Tongue (tissue), 2 donors: ENCODE measurements around the gene CCNF. TPM values are rescaled to one million over a fixed set of nuclear protein-coding genes. Genes with fewer than 3 reads are reported as not detected.
"Not testable (repeated sequence)": the region's sequence is repeated elsewhere in the genome, so short reads cannot be mapped to it uniquely, and the experiment has no call there.

Source experiments
- DNase-seq: peaks from one replicate; pipeline ENCODE4 v3.0.0-alpha.2; 2015
- total RNA-seq: library from RNA; depleted of rRNA; stranded (reverse); fragments of >200 nt; gene quantifications from one replicate; pipeline ENCODE4 v1.2.3, GENCODE V29; 2014

The CCNF gene, protein sequence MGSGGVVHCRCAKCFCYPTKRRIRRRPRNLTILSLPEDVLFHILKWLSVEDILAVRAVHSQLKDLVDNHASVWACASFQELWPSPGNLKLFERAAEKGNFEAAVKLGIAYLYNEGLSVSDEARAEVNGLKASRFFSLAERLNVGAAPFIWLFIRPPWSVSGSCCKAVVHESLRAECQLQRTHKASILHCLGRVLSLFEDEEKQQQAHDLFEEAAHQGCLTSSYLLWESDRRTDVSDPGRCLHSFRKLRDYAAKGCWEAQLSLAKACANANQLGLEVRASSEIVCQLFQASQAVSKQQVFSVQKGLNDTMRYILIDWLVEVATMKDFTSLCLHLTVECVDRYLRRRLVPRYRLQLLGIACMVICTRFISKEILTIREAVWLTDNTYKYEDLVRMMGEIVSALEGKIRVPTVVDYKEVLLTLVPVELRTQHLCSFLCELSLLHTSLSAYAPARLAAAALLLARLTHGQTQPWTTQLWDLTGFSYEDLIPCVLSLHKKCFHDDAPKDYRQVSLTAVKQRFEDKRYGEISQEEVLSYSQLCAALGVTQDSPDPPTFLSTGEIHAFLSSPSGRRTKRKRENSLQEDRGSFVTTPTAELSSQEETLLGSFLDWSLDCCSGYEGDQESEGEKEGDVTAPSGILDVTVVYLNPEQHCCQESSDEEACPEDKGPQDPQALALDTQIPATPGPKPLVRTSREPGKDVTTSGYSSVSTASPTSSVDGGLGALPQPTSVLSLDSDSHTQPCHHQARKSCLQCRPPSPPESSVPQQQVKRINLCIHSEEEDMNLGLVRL
- 9.3 TPM for total RNA-seq

DNA sequence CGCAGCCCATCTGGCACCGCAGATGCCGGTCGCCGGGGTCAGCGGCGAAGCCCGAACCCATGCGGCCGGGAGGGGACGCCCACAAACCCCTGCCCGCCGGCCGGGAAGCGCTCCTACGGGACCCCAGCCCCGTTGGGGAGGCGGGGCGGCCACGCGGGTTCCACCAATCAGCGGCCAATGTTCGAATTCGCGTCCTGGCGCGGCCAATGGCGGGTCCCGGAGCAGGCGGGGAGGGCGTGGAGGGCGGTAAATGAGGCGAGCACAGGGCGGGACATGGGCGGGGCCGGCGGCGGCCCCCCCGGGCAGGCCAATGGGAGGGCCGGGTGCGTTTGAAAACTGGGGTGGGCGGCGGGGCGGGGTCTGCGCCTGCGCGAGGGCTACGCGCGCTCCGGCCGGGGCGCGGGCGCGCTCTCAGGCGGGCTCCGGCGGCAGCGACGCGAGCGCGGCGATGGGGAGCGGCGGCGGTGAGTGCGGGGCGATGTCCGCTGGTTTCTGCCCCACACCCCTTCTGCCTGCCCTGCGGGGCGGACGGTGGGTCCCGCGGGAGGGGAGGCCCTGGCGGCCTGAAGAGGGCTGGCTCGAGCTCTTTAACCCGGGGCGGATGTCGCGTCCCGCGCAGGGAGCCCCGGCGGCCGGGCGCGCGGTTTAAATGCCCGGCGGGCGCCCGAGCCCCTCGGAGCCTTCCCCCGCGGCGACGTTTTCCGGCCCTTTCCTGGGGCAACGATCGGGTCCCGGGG lies at the start of gene CCNF:
Gene CCNF, plus strand, starts transcription at position 414 of the 737 bp plus-strand sequence. Its CDS starts 35 bp downstream, at position 449.
- peak; percentile 99 for DNase-seq

DNA sequence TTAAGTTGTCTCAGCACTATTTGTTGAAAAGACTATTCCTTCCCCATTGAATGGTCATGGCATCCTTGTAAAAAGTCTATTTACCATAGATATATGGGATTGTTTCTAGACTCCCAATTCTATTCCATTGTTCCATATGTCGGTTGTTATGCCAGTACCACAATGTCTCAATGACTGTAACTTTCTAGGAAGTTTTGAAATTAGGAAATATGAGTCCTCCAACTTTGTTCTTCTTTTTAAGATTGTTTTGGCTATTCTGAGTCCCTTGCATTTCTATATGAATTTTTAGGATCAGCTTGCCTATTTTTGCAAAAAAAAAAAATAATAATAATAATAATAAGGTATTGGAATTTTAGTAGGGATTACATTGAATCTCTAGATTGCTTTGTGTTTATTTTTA lies 45.7 kb upstream of the CCNF start:
- DNase-seq = no peak

DNA sequence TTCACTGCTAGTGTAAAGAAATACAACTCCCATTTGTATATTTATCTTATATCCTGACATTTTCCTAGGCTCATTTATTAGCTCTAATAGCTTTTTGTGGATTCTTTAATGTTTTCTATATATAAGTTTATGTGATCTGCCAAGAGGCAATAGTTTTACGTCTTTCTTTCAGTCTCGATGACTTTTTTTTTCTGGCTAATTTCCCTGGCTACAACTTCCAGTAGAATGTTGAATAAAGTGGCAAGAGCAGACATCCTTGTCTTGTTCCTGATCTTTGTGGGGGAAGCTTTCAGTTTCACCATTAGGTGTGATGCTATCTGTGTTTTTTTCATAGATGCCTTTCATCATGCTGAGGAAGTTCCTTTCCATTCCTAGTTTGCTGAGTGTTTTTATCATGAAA lies 44.8 kb upstream of the CCNF start:
- DNase-seq = no peak

DNA sequence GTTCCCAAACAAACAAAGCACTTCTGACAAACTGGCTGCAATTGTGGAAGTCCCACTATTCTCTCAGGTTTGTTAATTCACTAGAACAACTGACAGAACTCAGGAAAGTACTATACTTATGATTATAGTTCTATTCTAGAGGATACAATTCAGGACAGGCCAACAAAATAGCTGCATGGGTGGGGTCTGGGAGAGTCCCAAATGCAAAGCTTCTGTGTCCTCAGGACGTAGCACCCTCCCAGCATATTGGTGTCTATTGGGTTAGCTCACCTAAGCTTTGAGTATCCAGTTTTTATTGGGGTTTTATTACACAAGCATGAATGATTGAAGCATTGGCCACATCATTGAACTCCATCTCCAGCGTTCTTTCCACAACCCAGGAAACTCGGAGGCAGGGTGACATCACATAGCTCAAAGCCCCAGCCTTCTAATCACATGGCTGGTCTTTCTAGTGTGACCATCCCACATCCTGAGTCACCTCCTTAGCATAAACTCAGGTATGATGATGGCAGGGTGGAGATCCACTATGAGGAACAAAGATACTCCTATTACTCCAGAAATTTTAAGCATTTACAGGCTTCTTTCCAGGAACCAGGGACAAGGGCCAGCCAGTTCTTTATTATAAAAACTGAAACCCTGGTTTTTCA lies 43.9 kb upstream of the CCNF start:
- no peak for DNase-seq

DNA sequence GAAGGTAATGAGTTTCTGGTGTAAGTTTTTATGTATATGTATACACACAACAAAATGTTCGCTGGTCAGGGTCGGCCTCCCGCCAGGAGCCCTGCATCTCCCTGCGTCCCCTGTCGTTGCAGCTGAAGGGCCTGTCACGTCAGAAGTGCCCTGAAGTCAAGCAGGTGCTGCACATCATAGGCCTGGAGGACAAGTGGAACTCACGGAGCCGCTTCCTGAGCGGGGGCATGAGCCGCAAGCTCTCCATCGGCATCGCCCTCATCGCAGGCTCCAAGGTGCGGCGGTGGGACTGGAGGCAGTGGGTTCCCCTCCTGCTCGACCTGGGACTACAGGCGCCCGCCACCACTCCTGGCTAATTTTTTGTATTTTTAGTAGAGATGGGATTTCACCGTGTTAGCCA lies 43.3 kb upstream of the CCNF start:
- DNase-seq = not testable (repeated sequence)

DNA sequence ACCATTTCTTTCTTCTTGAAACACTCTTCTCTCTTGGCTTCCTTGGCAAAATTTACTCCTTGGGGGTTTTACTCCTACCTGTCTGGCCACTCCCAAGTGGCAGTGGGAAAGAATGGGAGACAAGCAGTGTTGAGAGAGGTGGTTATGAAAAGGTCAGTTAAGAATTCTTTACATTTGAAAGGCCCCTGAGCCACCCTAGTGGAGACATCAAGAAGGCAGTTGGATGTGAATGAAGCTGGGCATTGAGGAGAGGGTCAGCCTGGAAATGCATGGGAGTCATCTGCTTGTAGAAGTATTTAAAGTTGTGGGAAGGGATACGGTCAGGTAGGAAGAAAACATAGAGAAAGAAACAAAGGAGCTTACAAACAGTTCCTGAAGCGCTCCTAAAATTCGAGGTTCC lies 42.3 kb upstream of the CCNF start:
- DNase-seq = no peak

DNA sequence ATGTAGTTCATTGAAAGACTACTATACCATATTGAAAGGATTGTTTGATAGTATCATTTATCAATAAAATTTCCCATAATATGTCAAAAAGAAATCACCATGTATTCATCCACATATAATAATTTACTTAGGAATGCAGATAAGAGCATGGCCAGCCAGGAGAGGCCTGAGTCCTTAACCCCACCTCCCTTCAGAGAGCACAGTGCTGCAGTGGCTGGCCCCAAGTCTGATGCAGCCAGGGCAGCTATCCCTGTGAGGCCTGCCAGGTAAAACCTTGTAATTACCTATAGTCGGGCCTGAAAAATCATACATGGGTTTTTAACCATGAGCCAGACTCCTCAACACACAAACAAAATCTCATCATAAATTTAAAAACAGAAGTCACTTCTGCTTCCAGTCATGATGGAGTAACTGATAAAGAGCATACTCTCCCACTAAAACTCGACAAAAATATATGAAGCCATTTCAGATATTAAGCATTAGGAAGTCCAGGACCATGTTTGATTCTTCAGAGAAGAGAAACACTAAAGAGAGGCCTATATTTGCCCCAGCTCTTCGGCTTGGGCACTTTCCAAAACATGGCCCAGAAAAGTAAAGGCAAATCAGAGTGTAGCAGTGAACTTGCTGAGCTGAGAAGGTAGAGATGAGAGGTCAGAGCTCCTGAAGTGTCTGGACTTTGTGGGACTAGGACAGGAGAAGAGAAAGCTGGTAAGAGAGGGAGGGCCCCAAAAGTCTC lies 40.9 kb upstream of the CCNF start:
- DNase-seq = no peak

DNA sequence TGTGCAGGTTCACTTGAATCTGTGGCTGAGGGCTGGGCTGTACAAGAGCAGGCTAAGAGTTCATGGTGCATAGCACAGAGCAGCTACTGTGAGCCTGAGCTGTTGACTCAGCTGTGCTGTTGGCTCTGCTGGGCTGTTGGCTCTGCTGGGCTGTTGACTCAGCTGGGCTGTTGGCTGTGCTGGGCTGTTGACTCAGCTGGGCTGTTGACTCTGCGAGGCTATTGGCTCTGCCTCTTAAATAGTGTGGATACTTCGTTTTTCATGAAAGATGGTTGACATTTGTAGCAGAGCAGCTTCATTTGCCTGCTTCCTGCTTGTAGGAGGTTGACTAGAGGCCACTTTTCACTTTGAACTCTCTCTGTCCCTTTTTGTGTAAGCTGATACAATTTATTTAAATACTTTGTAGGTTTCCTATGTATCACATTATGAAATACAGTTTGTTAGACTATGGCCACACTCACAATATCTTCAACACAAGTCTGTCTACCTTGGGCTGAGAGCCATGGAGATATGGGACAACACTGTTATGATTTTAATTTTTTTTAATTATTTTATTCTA lies 40.3 kb upstream of the CCNF start:
- no peak for DNase-seq

DNA sequence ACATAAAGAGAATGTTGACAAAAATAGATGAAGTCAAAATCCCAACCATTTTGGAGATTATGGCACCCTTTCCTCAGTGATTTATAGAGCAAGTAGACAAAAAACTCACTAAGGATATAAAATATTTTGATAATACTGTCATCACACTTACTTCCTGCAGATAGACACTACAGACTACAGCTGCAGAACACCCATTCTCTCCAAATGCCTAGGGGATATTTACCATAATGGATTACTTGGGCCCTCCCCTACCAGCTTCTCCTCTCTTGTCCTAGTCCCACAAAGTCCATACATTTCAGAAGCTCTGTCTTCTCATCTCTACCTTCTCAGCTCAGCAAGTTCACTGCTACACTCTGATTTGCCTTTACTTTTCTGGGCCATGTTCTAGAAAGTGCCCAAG lies 37.2 kb upstream of the CCNF start:
- DNase-seq = no peak

DNA sequence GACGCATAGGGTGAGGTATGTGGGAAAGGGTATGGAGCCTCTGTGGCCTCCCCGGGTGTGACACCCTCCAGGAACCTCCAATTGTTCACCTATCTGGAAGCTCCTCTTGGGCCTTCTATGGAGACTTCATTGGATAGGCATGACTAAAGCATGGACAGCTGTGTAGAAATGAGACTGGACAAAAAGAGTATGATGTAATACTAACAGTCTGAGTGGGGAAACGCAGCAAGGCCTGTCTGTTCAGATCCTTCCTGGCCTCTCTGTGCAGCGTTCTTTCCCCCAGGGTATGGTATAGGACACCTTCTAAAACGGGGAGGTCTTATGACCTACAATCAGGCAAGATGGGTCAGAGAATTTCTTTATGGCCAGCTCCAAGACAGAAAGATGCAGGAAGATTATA lies 30.7 kb upstream of the CCNF start:
- DNase-seq = peak; percentile 4

DNA sequence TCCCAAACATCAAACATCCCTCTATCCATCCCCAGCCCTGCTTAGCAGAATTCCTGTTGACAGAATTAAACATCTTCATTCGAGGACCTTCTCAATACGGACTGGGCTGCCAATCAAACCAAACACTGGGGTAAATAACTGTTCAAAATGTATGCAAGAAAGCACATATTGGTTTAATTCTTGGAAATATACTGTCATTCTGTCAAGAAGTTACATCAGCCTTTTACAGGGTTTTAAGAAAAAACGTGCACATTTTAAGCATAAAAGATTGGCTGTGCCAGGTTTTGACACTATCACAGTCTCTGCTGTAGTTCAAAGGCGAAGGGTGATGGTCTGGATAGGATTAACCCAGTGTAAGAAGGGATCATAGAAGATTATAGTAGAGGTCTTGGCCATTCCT lies 25.1 kb upstream of the CCNF start:
- no peak for DNase-seq

DNA sequence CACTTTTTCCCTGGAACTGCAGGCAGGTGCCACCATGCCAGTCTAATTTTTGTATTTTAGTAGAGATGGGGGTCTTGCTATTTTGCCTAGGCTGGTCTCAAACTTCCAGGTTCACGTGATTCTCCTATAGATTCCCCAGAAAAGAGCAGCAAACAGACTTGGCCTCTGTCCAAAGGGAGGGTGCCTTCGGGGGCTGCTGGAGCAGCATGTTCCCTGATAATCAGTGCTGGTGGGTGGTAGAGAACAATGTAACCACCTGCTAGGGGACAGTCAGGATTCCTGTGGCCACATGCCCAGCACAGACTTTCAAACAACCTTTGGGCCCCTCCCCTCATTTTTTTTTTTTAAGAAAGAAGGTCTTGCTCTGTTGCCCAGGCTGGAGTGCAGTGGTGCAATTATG lies 14.2 kb upstream of the CCNF start:
- no peak for DNase-seq

DNA sequence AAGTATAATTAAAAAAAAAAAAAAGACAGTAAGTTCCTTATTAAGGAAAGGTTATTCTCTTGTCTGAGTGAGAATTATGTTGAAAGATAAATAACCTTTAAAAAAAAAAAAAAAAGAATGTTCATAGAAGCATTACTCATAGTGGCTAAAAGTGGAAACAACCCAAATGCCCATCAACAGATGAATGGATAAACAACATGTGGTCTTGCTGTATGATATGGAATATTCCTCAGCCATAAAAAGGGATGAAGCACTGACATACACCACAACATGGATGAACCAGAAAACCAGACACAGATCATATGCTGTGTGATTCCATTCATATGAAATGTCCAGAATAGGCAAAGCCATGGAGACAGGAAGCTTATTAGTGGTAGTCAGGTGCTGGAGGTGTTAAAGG lies 9.2 kb upstream of the CCNF start:
- DNase-seq = no peak

DNA sequence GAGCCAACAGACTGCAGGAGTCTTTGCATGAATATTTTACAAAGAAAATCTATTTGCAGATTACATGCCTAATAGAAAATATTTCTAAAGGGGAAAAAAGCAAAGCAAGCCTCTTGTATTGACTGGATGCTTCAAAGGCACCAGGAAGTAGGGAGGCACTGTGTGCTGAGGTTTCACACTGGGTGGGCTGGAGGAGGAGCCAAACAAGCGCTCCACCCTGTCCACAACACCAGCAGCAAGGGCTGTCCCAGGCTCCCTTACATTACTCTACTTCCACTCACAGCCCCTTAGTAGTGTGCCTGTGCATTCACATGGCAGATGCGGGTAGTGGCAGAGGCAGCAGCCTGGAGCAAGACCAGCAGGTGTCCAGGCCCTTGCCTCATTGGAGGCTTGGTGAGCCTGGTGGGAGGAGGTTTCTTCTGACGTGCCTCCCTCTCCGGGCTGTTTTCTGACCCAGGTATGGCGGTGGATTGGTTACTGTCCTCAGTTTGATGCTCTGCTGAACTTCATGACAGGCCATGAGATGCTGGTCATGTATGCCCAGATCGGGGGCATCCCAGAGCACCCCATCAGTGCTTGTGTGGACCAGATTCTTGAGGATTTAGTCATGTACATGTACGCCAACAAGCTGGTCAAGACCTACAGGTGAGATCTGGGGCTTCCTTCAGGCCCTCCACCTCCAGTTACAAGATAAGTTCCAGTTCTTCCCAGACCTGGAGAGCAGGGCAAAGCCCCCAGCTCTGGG lies 7.0 kb upstream of the CCNF start:
- DNase-seq = no peak

DNA sequence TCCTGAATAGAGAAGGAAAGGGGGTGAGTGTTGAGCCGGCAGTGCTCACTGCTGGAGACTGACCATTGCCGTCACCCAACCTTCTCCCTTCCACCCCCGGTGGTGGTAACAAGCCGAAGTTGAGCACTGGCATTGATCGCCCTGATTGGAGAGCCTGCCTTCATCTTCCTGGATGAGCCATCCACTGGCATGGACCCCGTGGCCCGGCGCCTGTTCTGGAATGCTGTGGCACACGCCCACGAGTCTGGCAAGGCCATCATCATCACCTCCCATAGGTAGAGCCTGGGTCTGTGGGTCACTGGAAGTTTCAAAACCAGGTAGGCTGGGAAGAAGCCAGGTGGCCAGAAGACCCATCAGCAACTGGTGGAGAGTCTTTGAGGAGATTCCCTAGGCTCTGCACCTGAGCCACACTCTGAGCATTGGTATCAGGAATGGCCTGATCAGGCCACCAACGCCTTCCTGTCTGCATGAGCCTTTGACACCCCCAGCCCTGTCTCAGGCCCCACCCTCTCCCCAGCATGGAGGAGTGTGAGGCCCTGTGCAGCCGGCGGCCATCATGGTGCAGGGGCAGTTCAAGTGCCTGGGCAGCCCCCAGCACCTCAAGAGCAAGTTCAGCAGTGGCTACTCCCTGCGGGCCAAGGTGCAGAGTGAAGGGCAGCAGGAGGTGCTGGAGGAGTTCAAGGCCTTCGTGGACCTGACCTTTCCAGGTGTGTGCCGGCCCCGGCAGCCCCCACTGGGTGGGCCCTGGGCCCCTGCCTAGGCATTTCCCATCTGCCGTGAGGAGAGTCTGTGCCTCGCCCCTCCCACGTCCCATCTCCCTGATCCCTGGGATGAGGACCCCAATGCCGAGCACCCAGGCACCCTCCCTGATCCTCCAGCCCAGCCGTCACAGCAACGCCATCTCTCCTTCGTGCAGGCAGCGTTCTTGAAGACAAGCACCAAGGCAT lies 4.9 kb upstream of the CCNF start:
- DNase-seq = no peak

DNA sequence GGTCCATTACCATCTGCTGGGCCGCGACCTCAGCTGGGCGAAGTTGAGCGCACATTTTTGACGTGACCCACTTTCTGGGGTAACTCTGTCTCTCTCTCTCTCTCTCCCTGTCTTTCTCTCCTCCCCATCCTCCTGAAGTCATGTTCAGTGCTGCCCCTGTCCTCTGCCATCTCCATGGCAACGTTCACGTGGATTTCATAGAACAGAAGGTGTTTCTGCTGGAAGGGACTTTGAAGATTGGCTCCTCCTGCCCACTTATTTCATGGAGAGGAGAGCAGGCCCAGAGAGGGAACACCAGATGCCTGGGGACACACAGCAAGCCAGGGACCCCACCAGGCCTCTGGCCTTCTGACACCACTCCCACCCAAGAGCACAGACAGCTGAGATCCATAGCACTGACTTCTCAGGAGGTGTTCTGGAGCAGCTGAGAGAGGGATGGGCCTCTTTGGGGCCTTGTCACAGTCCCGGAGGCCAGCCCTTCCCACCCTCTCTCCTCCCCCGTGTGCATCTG lies 4.2 kb upstream of the CCNF start:
- DNase-seq = no peak

DNA sequence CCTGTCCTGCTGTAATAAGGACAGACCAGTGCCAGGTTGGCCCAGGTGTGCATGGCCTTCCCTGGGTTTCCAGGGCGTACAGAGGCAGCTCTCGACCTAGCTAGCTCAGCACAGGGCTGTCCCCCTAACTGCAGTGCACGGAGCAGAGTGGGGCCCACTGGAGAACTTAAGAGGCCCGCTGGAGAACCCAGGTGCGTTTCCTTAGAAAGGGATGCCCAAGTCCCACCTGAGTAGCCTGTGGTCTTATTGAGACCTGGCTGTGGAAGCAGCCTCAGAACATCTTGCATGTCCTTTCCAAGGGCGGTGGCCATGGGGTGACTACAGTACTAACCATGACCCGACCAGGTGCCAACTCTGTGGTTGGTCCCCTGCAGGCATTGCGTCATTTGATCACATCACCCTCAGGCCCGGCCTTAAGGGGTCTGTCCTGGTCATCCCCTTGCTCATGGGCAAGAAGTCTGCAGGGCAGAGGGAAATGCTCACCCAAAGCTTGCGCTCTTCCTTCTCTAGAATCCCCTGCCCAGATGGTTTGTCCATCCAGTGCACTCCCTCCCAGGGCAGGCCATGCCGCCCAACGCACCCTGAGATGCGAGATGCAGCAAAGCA lies 3.3 kb upstream of the CCNF start:
- DNase-seq = no peak

DNA sequence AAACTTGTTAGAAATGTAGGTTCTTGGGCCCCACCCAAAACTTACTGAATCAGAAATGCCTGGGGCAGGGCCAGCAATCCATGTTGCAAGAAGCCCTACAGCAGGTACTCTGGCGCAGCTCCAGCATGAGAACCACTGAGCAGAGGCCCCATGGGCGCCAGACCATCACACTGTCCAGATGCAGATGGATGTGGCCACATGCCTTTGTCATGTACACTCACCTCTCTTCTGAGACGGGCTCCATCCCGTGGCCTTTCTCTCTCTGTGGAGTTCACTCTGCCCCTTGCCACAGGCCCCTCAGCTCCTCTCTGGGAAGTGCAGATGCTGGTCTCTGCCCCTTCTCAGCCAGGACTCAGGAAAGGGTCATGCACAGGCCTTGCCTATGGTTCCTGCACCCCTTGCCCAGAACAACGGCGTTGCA lies 2.3 kb upstream of the CCNF start:
- DNase-seq = no peak

DNA sequence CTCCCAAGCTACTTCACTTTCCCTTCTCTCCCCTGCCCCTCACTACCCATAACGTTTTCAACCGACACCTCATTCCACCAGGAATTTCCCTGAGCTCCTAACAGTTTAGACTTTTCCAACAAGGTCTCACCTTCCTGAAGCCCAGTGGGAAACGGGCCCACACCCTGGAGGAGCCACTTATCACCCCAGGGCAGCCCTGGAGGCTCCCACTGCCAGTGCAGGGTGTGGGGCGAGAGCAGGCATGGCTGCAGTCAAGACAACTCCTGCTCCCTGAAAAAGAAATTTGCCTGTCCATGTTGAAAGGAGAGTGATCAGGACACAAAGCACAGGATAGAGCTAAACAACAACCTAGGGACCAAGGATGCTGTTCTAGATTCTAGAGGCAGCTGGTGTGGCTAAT lies 1.7 kb upstream of the CCNF start:
- no peak for DNase-seq
